ENCODE results near the gene ABHD17B.

Gene ABHD17B

DNA sequence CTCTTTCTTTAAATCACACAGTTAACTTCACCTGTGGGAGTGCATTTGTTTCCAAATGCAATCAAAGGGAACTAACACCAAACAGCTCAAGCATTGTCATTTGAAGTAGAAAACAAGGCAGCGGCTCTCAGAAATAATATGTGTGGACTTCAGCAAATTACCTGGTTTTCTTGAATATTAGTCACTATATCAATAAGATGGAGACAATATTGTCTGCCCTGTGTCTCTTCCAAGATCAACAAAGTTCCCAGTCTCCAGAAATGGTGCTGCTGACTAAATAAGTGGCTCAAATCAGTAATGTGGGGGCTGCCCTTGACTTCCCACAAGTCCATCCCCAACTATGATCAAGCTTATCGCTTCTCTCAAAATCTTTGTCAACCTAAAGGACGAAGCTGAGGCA lies 89.6 kb downstream of the ABHD17B start:
- no peak for DNase-seq (ENCODE audit: low read depth, low spot score)

DNA sequence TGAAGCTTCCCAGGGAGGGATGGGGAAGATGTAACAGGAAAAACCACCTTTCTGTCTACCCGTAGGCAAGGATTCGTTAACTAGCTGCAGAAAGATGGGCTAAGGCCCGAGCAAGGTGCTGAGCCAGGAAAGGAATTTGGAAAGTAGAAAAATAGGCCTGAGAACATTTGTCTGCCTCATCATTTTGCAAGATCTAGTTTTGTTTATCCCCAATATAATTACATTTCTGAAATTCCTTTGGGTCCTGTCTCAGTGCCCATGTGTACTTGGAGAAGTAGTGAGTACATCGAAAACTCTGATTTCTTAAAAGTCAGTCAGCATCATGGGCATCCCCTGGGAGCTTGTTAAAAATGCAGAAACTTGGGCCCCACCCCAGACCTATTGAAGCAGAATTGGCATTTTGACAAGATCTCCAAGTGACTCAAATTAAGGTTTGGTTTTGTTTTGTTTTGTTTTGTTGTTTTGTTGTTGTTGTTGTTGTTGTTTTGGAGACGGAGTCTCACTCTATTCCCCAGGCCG lies 90.5 kb downstream of the ABHD17B start:
- DNase-seq (ENCODE audit: low read depth, low spot score) = no peak

DNA sequence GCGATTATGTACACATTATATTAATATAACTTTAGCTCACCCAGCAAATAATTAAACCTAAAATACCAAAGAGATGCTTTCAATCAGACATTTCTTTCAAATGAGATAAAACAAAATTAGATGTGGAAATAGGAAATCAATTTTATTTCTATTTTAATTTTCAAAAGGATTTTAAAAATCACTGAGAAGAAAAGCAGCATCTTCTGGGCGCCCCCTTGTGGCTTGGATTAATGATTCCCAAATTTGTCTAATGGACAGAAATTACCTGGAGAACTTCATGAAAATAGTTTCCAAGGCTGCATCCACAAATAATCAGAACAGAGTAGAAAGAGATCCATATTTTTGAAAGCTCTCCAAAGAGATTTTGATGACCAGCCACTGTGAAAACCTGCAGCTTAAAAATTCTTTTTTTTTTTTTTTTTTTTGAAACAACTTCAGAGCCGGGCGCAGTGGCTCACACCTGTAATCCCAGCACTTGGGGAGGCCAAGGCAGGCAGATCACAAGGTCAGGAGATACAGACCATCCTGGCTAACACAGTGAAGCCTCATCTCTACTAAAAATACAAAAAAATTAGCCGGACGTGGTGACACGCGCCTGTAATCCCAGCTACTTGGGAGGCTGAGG lies 91.8 kb downstream of the ABHD17B start:
- peak; percentile 10 for DNase-seq (ENCODE audit: low read depth, low spot score)

DNA sequence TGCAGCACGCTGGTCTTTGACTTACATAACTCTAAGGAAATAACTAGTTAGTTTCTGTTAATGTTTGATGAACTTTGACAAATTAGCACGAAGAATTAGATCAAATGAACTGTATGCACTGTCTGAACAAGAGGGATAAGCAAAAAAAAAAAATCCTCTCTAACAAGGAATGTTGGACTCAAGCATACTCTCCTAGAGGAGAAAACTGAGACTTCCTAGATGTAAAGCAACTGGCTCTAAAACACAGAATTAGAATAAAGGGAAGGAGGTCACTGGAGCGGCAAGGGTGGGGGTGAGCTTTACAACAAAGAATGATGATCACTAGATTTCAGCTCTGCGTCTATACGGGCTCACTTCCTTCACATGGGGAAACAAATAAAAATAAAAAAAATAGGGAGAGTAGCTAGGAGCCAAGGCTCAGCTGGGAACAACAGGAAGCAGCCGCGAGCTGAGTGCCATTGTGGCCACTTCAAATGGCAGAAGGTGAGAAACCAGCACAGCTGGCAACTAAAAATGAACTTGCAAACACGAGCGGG lies 94.0 kb downstream of the ABHD17B start:
- no peak for DNase-seq (ENCODE audit: low read depth, low spot score)

Measured in activated CD4-positive, CD25-positive, alpha-beta regulatory T cell treated with anti-CD3 and anti-CD28 coated beads, Interleukin-2, amount 50 U/mL, for 16 hours (primary cell).